HL-60 (cell line): ENCODE data around the gene CARD18.
"Not testable (repeated sequence)": the region's sequence is repeated elsewhere in the genome, so short reads cannot be mapped to it uniquely, and the experiment has no call there.

Source experiments
- DNase-seq, 2 experiments: peaks; one replicate each; pipeline ENCODE4 v3.0.0-alpha.2; 2010 to 2020; ENCODE audit warnings: low read depth in 1 of 2, low spot score in 1 of 2
- H3K27ac ChIP-seq: fragments of 250-450 bp; sonication (Bioruptor Pico); replicated peaks from 2 replicates; pipeline ENCODE4 v1.5.1; 2020; ENCODE audit warnings: mild to moderate bottlenecking, moderate library complexity
- H3K27me3 ChIP-seq: fragments of 250-450 bp; sonication (Bioruptor Pico); 2 replicates; pipeline ENCODE4 v1.5.1; 2021; ENCODE audit warnings: mild to moderate bottlenecking, moderate library complexity; ENCODE audit not compliant: insufficient read depth, poor library complexity, severe bottlenecking
- H3K4me3 ChIP-seq: replicated peaks from 2 replicates; pipeline ENCODE4 v1.5.1; 2011; ENCODE audit warnings: mild to moderate bottlenecking, control low read depth, low read length; ENCODE audit not compliant: insufficient read depth
- CTCF ChIP-seq: IDR thresholded peaks from one replicate; pipeline ENCODE4 v1.5.1; 2011; ENCODE audit warnings: low read length, control low read depth, inconsistent platforms; ENCODE audit not compliant: insufficient read depth
- GABPA ChIP-seq: IDR thresholded peaks from 2 replicates; pipeline ENCODE4 v1.6.1; 2012; ENCODE audit warnings: low read depth
- POLR2AphosphoS5 ChIP-seq: IDR thresholded peaks from 2 replicates; pipeline ENCODE4 v1.6.1; 2012; ENCODE audit warnings: low read depth
- REST ChIP-seq: IDR thresholded peaks from 2 replicates; pipeline ENCODE4 v1.6.1; 2012; ENCODE audit warnings: low read depth; ENCODE audit not compliant: insufficient replicate concordance
- SPI1 ChIP-seq: IDR thresholded peaks from 2 replicates; pipeline ENCODE4 v1.6.1; 2012; ENCODE audit warnings: low read depth, mild to moderate bottlenecking, borderline replicate concordance

Gene CARD18

GRCh38 chr11:105100206-105100605, 39.4 kb downstream of the CARD18 start:
- H3K4me3 ChIP-seq = no peak overlapping the region
- no peaks in the 10 kb centered on the region for H3K27me3 ChIP-seq
- DNase-seq = no peak
- no peak overlapping the region for H3K27ac ChIP-seq
- TF ChIP-seq SPI1 = no peak
- no peak for TF ChIP-seq GABPA
- TF ChIP-seq POLR2AphosphoS5 = no peak
- TF ChIP-seq REST = no peak
- TF ChIP-seq CTCF = no peak

GRCh38 chr11:105099594-105099993, 40.0 kb downstream of the CARD18 start:
- H3K27me3 ChIP-seq, DNase-seq, H3K27ac ChIP-seq, H3K4me3 ChIP-seq: not testable (repeated sequence)

GRCh38 chr11:105092256-105093239, 47.0 kb downstream of the CARD18 start:
- TF ChIP-seq CTCF (no peak), GABPA (no peak), POLR2AphosphoS5 (no peak), SPI1 (no peak; the same call in 1 of the 2 replicates), REST (no peak)
- no peaks in the 10 kb centered on the region for H3K27me3 ChIP-seq
- no peak overlapping the region for H3K27ac ChIP-seq
- no peak overlapping the region for H3K4me3 ChIP-seq
- DNase-seq = peak in 1 of 2 experiments; percentile 6
